GM12892 (cell line): ENCODE data around the gene CFLAR.
"Not testable (repeated sequence)": the region's sequence is repeated elsewhere in the genome, so short reads cannot be mapped to it uniquely, and the experiment has no call there.

Source experiments
- POLR2A ChIP-seq: IDR thresholded peaks from 2 replicates; pipeline ENCODE4 v1.6.1; 2011; ENCODE audit warnings: low read depth, low read length, control low read depth
- POLR2AphosphoS5 ChIP-seq: IDR thresholded peaks from 2 replicates; pipeline ENCODE4 v1.6.1; 2011; ENCODE audit warnings: low read depth, low read length, control low read depth
- TAF1 ChIP-seq: IDR thresholded peaks from 2 replicates; pipeline ENCODE4 v1.6.1; 2011; ENCODE audit warnings: low read depth, mild to moderate bottlenecking, control low read depth, low read length, borderline replicate concordance

DNA sequence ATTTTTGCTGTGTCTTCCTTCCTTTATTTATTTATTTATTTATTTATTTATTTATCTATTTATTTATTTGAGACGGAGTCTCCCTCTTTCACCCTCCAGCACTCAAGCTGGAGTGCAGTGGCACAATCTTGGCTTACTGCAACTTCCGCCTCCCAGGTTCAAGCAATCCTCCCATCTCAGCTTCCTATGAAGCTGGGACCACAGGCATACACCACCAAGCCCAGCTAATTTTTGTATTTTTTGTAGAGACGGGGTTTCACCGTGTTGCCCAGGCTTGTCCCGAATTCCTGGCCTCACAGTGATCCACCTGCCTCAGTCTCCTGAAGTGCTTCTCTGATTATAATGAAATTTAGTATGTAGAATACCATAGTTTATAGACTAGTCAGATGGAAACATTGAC, 67.9 kb downstream of the CFLAR start:
- not testable (repeated sequence) for TF ChIP-seq POLR2A, TAF1, POLR2AphosphoS5
